ENCODE measurements around the gene NARS2. TPM values are rescaled to one million over a fixed set of nuclear protein-coding genes. Genes with fewer than 3 reads are reported as not detected.

Gene NARS2
- total RNA-seq, 3 donors from 2014 or later (not counting 1 experiment from before 2014, with no cell fraction given), result 6.5 to 9.6 (median 8.8) TPM

DNA sequence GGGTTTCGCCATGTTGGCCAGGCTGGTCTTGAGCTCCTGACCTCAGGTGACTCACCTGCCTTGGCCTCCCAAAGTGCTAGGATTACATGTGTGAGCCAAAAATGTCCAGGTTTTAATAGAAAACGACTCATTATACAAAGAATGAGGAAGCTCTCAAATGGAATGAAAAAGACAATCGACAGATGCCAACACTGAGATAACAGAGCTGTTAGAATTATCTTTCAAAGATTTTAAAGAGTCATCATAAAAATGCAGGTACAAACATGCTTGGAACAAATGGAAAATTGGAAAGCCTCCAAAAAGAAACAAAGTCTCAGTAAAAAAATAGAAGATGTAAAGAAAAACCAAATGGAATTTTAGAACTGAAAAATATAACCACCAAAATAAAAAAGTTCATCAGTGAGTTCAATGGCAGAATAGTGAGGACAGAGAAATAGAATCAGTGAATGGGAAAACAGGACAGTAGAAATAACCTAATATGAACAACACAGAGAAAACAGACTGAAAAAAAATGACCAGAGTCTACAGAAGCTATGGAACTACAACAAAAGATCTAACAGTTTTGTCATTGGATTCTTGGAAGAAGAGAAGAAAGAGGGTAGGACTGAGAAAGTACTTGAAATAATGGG is 168.0 kb downstream of the NARS2 start:
- Histone ChIP-seq H3K4me3 (ENCODE audit: low read length) (no peak overlapping the region), H3K27ac (ENCODE audit: low read length) (no peak overlapping the region), H3K36me3 (ENCODE audit: control insufficient read depth, insufficient read depth, low read length) (no peaks in the 10 kb centered on the region), H3K9me3 (ENCODE audit: control insufficient read depth, insufficient read depth, low read length) (no peaks in the 10 kb centered on the region), H3K27me3 (ENCODE audit: control insufficient read depth, insufficient read depth, low read length) (no peaks in the 10 kb centered on the region), H3K4me1 (ENCODE audit: control insufficient read depth, insufficient read depth, low read length) (no peaks in the 10 kb centered on the region)
- H3K9me3 Mint-ChIP-seq, result no peaks in the 10 kb centered on the region
- 85% methylated on average over 3 of the region's 3 CpGs for WGBS (ENCODE audit: insufficient coverage)
- DNase-seq, result no peak
- no peak for ATAC-seq
- H3K27ac Mint-ChIP-seq, result no peak overlapping the region
- H3K36me3 Mint-ChIP-seq, result no peaks in the 10 kb centered on the region
- H3K4me1 Mint-ChIP-seq, result no peaks in the 10 kb centered on the region
- TF ChIP-seq, protein P1, sequence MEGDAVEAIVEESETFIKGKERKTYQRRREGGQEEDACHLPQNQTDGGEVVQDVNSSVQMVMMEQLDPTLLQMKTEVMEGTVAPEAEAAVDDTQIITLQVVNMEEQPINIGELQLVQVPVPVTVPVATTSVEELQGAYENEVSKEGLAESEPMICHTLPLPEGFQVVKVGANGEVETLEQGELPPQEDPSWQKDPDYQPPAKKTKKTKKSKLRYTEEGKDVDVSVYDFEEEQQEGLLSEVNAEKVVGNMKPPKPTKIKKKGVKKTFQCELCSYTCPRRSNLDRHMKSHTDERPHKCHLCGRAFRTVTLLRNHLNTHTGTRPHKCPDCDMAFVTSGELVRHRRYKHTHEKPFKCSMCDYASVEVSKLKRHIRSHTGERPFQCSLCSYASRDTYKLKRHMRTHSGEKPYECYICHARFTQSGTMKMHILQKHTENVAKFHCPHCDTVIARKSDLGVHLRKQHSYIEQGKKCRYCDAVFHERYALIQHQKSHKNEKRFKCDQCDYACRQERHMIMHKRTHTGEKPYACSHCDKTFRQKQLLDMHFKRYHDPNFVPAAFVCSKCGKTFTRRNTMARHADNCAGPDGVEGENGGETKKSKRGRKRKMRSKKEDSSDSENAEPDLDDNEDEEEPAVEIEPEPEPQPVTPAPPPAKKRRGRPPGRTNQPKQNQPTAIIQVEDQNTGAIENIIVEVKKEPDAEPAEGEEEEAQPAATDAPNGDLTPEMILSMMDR (IDR thresholded peaks at IDR 0.05), result no peak
- intact Hi-C loops (cut with micrococcal nuclease), result no loop called here
- H3K4me3 Mint-ChIP-seq, result no peak overlapping the region
- H3K27me3 Mint-ChIP-seq (ENCODE audit: low read depth in 2 of 2), result peaks cover 7 to 12% of the 10 kb centered on the region in 2 donors

DNA sequence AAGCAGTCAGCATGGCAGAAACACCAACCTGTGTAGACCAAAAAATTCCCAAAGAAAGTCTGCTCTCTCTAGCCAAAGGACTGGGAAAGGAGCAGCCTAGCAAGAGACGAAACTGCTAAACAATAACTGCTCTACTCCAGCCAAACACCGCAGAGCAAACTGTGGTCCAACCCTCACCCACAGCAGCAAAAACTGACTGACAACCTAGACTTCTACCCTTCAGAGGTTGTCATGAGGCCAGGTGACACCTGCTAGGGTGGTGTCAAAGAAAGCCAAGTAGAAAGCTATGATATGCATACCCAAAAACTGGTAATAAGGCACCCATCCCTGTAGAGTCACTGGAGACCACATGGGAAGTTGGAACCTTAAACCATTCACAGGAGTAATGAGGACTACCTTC is 168.9 kb downstream of the NARS2 start:
- intact Hi-C loops (cut with micrococcal nuclease), result no loop called here
- no peaks in the 10 kb centered on the region for H3K36me3 Mint-ChIP-seq
- no peaks in the 10 kb centered on the region for H3K9me3 Mint-ChIP-seq

DNA sequence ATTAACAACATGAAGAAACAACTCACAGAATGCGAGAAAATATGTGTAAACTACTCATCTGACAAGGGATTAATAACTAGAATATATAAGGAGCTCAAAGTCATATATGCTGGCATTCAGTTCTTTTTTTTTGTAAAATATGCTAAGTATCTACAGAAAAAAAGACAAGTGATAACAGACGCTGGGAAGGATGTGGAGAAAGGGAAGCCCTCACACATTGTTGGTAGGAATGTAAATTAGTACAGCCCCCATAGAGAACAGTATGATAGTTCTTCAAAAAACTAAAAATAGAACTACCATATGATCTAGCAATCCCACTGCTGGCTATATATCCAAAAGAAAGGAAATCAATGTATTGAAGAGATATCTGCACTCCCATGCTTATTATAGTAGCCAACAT is 170.9 kb downstream of the NARS2 start:
- Histone ChIP-seq H3K27ac (ENCODE audit: low read length) (no peak overlapping the region), H3K36me3 (ENCODE audit: control insufficient read depth, insufficient read depth, low read length) (no peaks in the 10 kb centered on the region), H3K4me3 (ENCODE audit: low read length) (no peak overlapping the region), H3K9me3 (ENCODE audit: control insufficient read depth, insufficient read depth, low read length) (no peaks in the 10 kb centered on the region), H3K27me3 (ENCODE audit: control insufficient read depth, insufficient read depth, low read length) (no peaks in the 10 kb centered on the region), H3K4me1 (ENCODE audit: control insufficient read depth, insufficient read depth, low read length) (no peaks in the 10 kb centered on the region)
- DNase-seq, result no peak
- TF ChIP-seq, protein P1 (IDR thresholded peaks at IDR 0.05), result no peak
- Mint-ChIP-seq H3K4me1 (no peaks in the 10 kb centered on the region), H3K36me3 (no peaks in the 10 kb centered on the region), H3K9me3 (no peaks in the 10 kb centered on the region), H3K4me3 (no peak overlapping the region), H3K27ac (no peak overlapping the region), H3K27me3 (ENCODE audit: low read depth in 2 of 2) (peaks cover 7 to 9% of the 10 kb centered on the region in 2 donors)
- WGBS (ENCODE audit: insufficient coverage), result no CpG with 5 or more reads among the region's 2 CpGs
- intact Hi-C loops (cut with micrococcal nuclease), result no loop called here
- ATAC-seq, result no peak

More for the DNA sequence above, 168.9 kb downstream of the NARS2 start:
- H3K36me3 ChIP-seq (ENCODE audit: control insufficient read depth, insufficient read depth, low read length), result no peaks in the 10 kb centered on the region
- WGBS (ENCODE audit: insufficient coverage), result 88% methylated on average over 2 of the region's 2 CpGs
- H3K9me3 ChIP-seq (ENCODE audit: control insufficient read depth, insufficient read depth, low read length), result no peaks in the 10 kb centered on the region
- TF ChIP-seq, protein P1 (IDR thresholded peaks at IDR 0.05), result no peak
- H3K27ac ChIP-seq (ENCODE audit: low read length), result no peak overlapping the region
- no peaks in the 10 kb centered on the region for H3K4me1 ChIP-seq (ENCODE audit: control insufficient read depth, insufficient read depth, low read length)
- no peaks in the 10 kb centered on the region for H3K4me1 Mint-ChIP-seq
- H3K4me3 ChIP-seq (ENCODE audit: low read length), result no peak overlapping the region
- peaks cover 7 to 9% of the 10 kb centered on the region in 2 donors for H3K27me3 Mint-ChIP-seq (ENCODE audit: low read depth in 2 of 2)
- DNase-seq (no peak), ATAC-seq (no peak)
- no peak overlapping the region for H3K27ac Mint-ChIP-seq
- H3K27me3 ChIP-seq (ENCODE audit: control insufficient read depth, insufficient read depth, low read length), result no peaks in the 10 kb centered on the region
- H3K4me3 Mint-ChIP-seq, result no peak overlapping the region

DNA sequence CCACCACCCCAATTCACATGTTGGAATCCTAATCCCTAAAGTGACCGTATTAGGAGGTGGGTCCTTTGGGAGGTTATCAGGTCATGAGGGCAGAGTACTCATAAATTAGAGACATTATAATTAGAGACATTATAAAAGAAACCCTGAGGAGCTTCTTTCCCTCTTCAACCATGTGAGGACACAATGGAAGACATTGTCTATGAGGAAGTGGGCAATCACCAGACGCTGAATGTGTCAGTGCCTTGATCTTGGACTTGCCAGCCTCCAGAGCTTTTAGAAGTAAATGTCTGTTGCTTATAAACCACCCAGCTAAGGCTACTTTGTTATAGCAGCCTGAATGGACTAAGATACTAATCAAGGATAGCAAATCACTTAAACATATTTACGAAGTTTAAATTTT is 171.8 kb downstream of the NARS2 start:
- intact Hi-C loops (cut with micrococcal nuclease), result no loop called here

More for the DNA sequence above, 171.8 kb downstream of the NARS2 start:
- Histone ChIP-seq H3K27ac (ENCODE audit: low read length) (no peak overlapping the region), H3K27me3 (ENCODE audit: control insufficient read depth, insufficient read depth, low read length) (no peaks in the 10 kb centered on the region), H3K9me3 (ENCODE audit: control insufficient read depth, insufficient read depth, low read length) (no peaks in the 10 kb centered on the region), H3K4me1 (ENCODE audit: control insufficient read depth, insufficient read depth, low read length) (no peaks in the 10 kb centered on the region), H3K4me3 (ENCODE audit: low read length) (no peak overlapping the region), H3K36me3 (ENCODE audit: control insufficient read depth, insufficient read depth, low read length) (no peaks in the 10 kb centered on the region)
- Mint-ChIP-seq H3K4me1 (peaks cover under 1 to 1% of the 10 kb centered on the region in 2 donors), H3K27me3 (ENCODE audit: low read depth in 2 of 2) (peaks cover 7 to 9% of the 10 kb centered on the region in 2 donors), H3K4me3 (no peak overlapping the region), H3K9me3 (no peaks in the 10 kb centered on the region), H3K36me3 (no peaks in the 10 kb centered on the region), H3K27ac (no peak overlapping the region)
- DNase-seq, result no peak
- TF ChIP-seq, protein P1 (IDR thresholded peaks at IDR 0.05), result no peak
- no peak for ATAC-seq
- 100% methylated on average over 1 of the region's 3 CpGs for WGBS (ENCODE audit: insufficient coverage)

All from natural killer cell (primary cell).